Trophoblast cell (in vitro differentiated cells and primary cell): ENCODE data around the gene GRB10.
"Not testable (repeated sequence)": the region's sequence is repeated elsewhere in the genome, so short reads cannot be mapped to it uniquely, and the experiment has no call there.

Experiments
- DNase-seq, 2 donors: peaks; one replicate each; pipeline ENCODE4 v3.0.0-alpha.2; 2016
- H2AFZ ChIP-seq: 2 replicates; pipeline ENCODE4 v1.6.1; 2013; ENCODE audit warnings: low read length, moderate library complexity, mild to moderate bottlenecking; ENCODE audit not compliant: insufficient read depth, poor library complexity
- H2AK5ac ChIP-seq: 2 replicates; pipeline ENCODE4 v1.6.1; 2013; ENCODE audit warnings: mild to moderate bottlenecking, low read length
- H2BK120ac ChIP-seq: 2 replicates; pipeline ENCODE4 v1.6.1; 2013; ENCODE audit warnings: low read length, mild to moderate bottlenecking, moderate library complexity; ENCODE audit not compliant: insufficient read depth, poor library complexity
- H2BK12ac ChIP-seq: 2 replicates; pipeline ENCODE4 v1.6.1; 2013; ENCODE audit warnings: mild to moderate bottlenecking, low read length, moderate library complexity
- H2BK5ac ChIP-seq: 2 replicates; pipeline ENCODE4 v1.6.1; 2013; ENCODE audit warnings: low read length, low read depth, moderate library complexity, mild to moderate bottlenecking; ENCODE audit not compliant: poor library complexity
- H3K14ac ChIP-seq: 2 replicates; pipeline ENCODE4 v1.6.1; 2013; ENCODE audit warnings: mild to moderate bottlenecking, low read length
- H3K18ac ChIP-seq: 2 replicates; pipeline ENCODE4 v1.6.1; 2013; ENCODE audit warnings: mild to moderate bottlenecking, low read length
- H3K23ac ChIP-seq: 2 replicates; pipeline ENCODE4 v1.6.1; 2013; ENCODE audit warnings: low read length
- H3K27ac ChIP-seq: 2 replicates; pipeline ENCODE4 v1.5.1; 2013; ENCODE audit warnings: low read depth, mild to moderate bottlenecking, inconsistent platforms, low read length, moderate library complexity
- H3K27me3 ChIP-seq: 2 replicates; pipeline ENCODE4 v1.6.1; 2013; ENCODE audit warnings: inconsistent platforms, mild to moderate bottlenecking, low read length, moderate library complexity; ENCODE audit not compliant: insufficient read depth
- H3K36me3 ChIP-seq, 2 experiments: 1 replicate in 1 of 2; 2 replicates in 1 of 2; pipeline ENCODE4 v1.6.1; 2013; ENCODE audit warnings: low read length in 2 of 2, mild to moderate bottlenecking in 2 of 2, moderate library complexity in 1 of 2; ENCODE audit not compliant: insufficient read depth in 2 of 2, control insufficient read depth in 1 of 2
- H3K4ac ChIP-seq: 2 replicates; pipeline ENCODE4 v1.6.1; 2013; ENCODE audit warnings: low read depth, mild to moderate bottlenecking, low read length, moderate library complexity
- H3K4me1 ChIP-seq, 2 experiments: 1 replicate in 1 of 2; 2 replicates in 1 of 2; pipeline ENCODE4 v1.6.1; 2013; ENCODE audit warnings: low read length in 2 of 2, mild to moderate bottlenecking in 2 of 2, moderate library complexity in 1 of 2; ENCODE audit not compliant: insufficient read depth in 2 of 2, control insufficient read depth in 1 of 2
- H3K4me2 ChIP-seq: 2 replicates; pipeline ENCODE4 v1.6.1; 2013; ENCODE audit warnings: inconsistent platforms, mild to moderate bottlenecking, low read length, moderate library complexity
- H3K4me3 ChIP-seq: 2 replicates; pipeline ENCODE4 v1.5.1; 2013; ENCODE audit warnings: mild to moderate bottlenecking, low read depth, low read length, inconsistent platforms
- H3K79me1 ChIP-seq: one replicate; pipeline ENCODE4 v1.6.1; 2013; ENCODE audit warnings: low read length
- H3K79me2 ChIP-seq: 2 replicates; pipeline ENCODE4 v1.6.1; 2013; ENCODE audit warnings: low read length, mild to moderate bottlenecking; ENCODE audit not compliant: control insufficient read depth, insufficient read depth, poor library complexity
- H3K9ac ChIP-seq: 2 replicates; pipeline ENCODE4 v1.6.1; 2013; ENCODE audit warnings: mild to moderate bottlenecking, low read length
- H3K9me3 ChIP-seq: 2 replicates; pipeline ENCODE4 v1.6.1; 2013; ENCODE audit warnings: low read depth, mild to moderate bottlenecking, control low read depth, inconsistent platforms, low read length; ENCODE audit not compliant: insufficient read depth
- H4K12ac ChIP-seq: 2 replicates; pipeline ENCODE4 v1.6.1; 2013; ENCODE audit warnings: low read depth, mild to moderate bottlenecking, low read length, moderate library complexity
- H4K8ac ChIP-seq: 2 replicates; pipeline ENCODE4 v1.6.1; 2013; ENCODE audit warnings: low read depth, mild to moderate bottlenecking, low read length, moderate library complexity
- H4K91ac ChIP-seq: one replicate; pipeline ENCODE4 v1.6.1; 2013; ENCODE audit warnings: low read depth, mild to moderate bottlenecking, low read length, moderate library complexity
- WGBS: extraction: QIAGEN DNeasy Blood & Tissue Kit; methylation state at CpG from one replicate; pipeline ENCODE4 v1.1.7; 2013; ENCODE audit warnings: missing lambda C conversion rate; ENCODE audit not compliant: insufficient read length, insufficient coverage; ENCODE audit errors: extremely low coverage; 5-methylcytosine and 5-hydroxymethylcytosine counted together

Gene GRB10

GRCh38 chr7:50584793-50585408 lies 197.8 kb downstream of the GRB10 start:
- no CpG with 5 or more reads among the region's 5 CpGs for WGBS
- Histone ChIP-seq H3K36me3 (peaks cover 0 to 3% of the 10 kb centered on the region in 2 experiments), H3K14ac (no peak overlapping the region), H3K9ac (no peak overlapping the region), H3K4me1 (peaks cover 5 to 9% of the 10 kb centered on the region in 2 experiments), H2BK12ac (no peak overlapping the region), H2AFZ (no peak overlapping the region), H3K4me2 (no peak overlapping the region), H4K91ac (no peak overlapping the region), H3K79me1 (peaks cover 4% of the 10 kb centered on the region), H3K27me3 (no peaks in the 10 kb centered on the region), H3K23ac (no peak overlapping the region), H3K9me3 (peaks cover 13% of the 10 kb centered on the region), H3K27ac (peak overlapping the region; percentile 11), H4K12ac (no peak overlapping the region), H2BK120ac (no peak overlapping the region), H3K18ac (no peak overlapping the region), H3K4ac (no peak overlapping the region), H2BK5ac (peak overlapping the region; percentile 3), H2AK5ac (no peak overlapping the region), H4K8ac (no peak overlapping the region), H3K79me2 (no peaks in the 10 kb centered on the region), H3K4me3 (no peak overlapping the region)
- peak; percentile 89 to 99 for DNase-seq

GRCh38 chr7:50584386-50584785 lies 198.3 kb downstream of the GRB10 start:
- no peaks in the 10 kb centered on the region for H3K79me2 ChIP-seq
- H3K27ac ChIP-seq = peak overlapping the region; percentile 11
- no peak for DNase-seq
- H2BK12ac ChIP-seq = no peak overlapping the region
- no peak overlapping the region for H2AFZ ChIP-seq
- H4K91ac ChIP-seq = no peak overlapping the region
- H3K4ac ChIP-seq = no peak overlapping the region
- H3K79me1 ChIP-seq = peaks cover 4% of the 10 kb centered on the region
- no peak overlapping the region for H2BK5ac ChIP-seq
- H2AK5ac ChIP-seq = no peak overlapping the region
- H3K4me2 ChIP-seq = no peak overlapping the region
- no peak overlapping the region for H3K4me3 ChIP-seq
- H3K27me3 ChIP-seq = no peaks in the 10 kb centered on the region
- H4K8ac ChIP-seq = no peak overlapping the region
- H3K9me3 ChIP-seq = peaks cover 13% of the 10 kb centered on the region
- H2BK120ac ChIP-seq = peak overlapping the region; percentile 5
- no CpG with 5 or more reads among the region's 4 CpGs for WGBS
- no peak overlapping the region for H3K18ac ChIP-seq
- H3K4me1 ChIP-seq = peaks cover 5 to 9% of the 10 kb centered on the region in 2 experiments
- H3K9ac ChIP-seq = no peak overlapping the region
- H3K36me3 ChIP-seq = peaks cover 0 to 3% of the 10 kb centered on the region in 2 experiments
- no peak overlapping the region for H4K12ac ChIP-seq
- H3K23ac ChIP-seq = no peak overlapping the region
- H3K14ac ChIP-seq = no peak overlapping the region

- not testable (repeated sequence) for H4K91ac ChIP-seq, H2AFZ ChIP-seq, H3K4me3 ChIP-seq, H3K4me2 ChIP-seq, H3K27me3 ChIP-seq, H3K14ac ChIP-seq, H4K12ac ChIP-seq, H3K4ac ChIP-seq, H4K8ac ChIP-seq, H3K23ac ChIP-seq, H3K36me3 ChIP-seq, H2BK120ac ChIP-seq, H3K18ac ChIP-seq, H3K79me1 ChIP-seq, H3K79me2 ChIP-seq, H2BK12ac ChIP-seq, H2BK5ac ChIP-seq, H2AK5ac ChIP-seq, H3K27ac ChIP-seq, H3K9ac ChIP-seq
- Histone ChIP-seq H3K4me1 (peaks cover 5 to 12% of the 10 kb centered on the region in 2 experiments), H3K9me3 (peaks cover 13% of the 10 kb centered on the region)
- no CpG with 5 or more reads among the region's 4 CpGs for WGBS
- peak in 1 of 2 donors; percentile 31 for DNase-seq
These were observed 199.4 kb downstream of the GRB10 start for GRCh38 chr7:50583295-50583694.

GRCh38 chr7:50582271-50582670 lies 200.4 kb downstream of the GRB10 start:
- H3K4ac ChIP-seq, DNase-seq, H3K27ac ChIP-seq, H4K8ac ChIP-seq, H4K91ac ChIP-seq, H3K36me3 ChIP-seq, H2AK5ac ChIP-seq, H3K14ac ChIP-seq, H2BK12ac ChIP-seq, H3K4me3 ChIP-seq, H3K18ac ChIP-seq, H2BK5ac ChIP-seq, H3K4me2 ChIP-seq, H3K23ac ChIP-seq, H3K79me2 ChIP-seq, H2BK120ac ChIP-seq, H3K79me1 ChIP-seq, H4K12ac ChIP-seq, H3K9ac ChIP-seq, H3K27me3 ChIP-seq, H2AFZ ChIP-seq: not testable (repeated sequence)
- Histone ChIP-seq H3K9me3 (peaks cover 13% of the 10 kb centered on the region), H3K4me1 (peaks cover 5 to 12% of the 10 kb centered on the region in 2 experiments)
- no CpG with 5 or more reads among the region's 4 CpGs for WGBS
